Peyer's patch (tissue), 4 donors: ENCODE results near the gene FHL3.

Source experiments
- CTCF ChIP-seq, 6 experiments: fragments of 450-650 bp in 4 of 6; fragments of 200-600 bp in 2 of 6; sonication (generic) in 1 of 6; IDR thresholded peaks; one replicate each; pipeline ENCODE4 v1.5.1; 2017 to 2019; ENCODE audit warnings: antibody characterized with exemption in 6 of 6, mild to moderate bottlenecking in 3 of 6, moderate library complexity in 1 of 6
- POLR2A ChIP-seq, 2 donors: fragments of 450-650 bp; IDR thresholded peaks; one replicate each; pipeline ENCODE4 v1.5.1; 2017; ENCODE audit warnings: antibody characterized with exemption in 2 of 2, mild to moderate bottlenecking in 2 of 2, moderate library complexity in 2 of 2

- TF ChIP-seq CTCF (IDR thresholded peaks at IDR 0.05) (no peak), POLR2A (IDR thresholded peaks at IDR 0.05) (no peak)
Observed at GRCh38 chr1:37974567-37974966, 30.7 kb downstream of the FHL3 start.
